H1 (cell line): ENCODE data around the gene SEC16A. TPM values are rescaled to one million over a fixed set of nuclear protein-coding genes. Genes with fewer than 3 reads are reported as not detected.
A peak's percentile ranks its signal among the peaks of the same experiment; 100 is the strongest.

ENCODE experiments used
- CTCF ChIA-PET: fragments of 300-600 bp; sonication (Branson Sonifier 250); formaldehyde crosslinking; loops from one replicate; lab custom pipeline; 2021; ENCODE audit not compliant: partially characterized antibody; lab: Charles Lee
- POLR2A ChIA-PET: fragments of 300-600 bp; sonication (Branson Sonifier 250); formaldehyde crosslinking; loops from one replicate; lab custom pipeline; 2021; ENCODE audit warnings: inconsistent platforms; ENCODE audit not compliant: partially characterized antibody; lab: Charles Lee
- DNase-seq, 2 experiments: peaks; one replicate each; pipeline versions ENCODE4 v3.0.0 to v3.0.0-alpha.2; 2010 to 2022; ENCODE audit warnings: low spot score in 2 of 2, low read depth in 1 of 2, mixed read lengths in 1 of 2
- FAIRE-seq: peaks from 2 replicates; lab custom pipeline; 2011; peaks lifted over from hg19 to GRCh38; lab: Jason Lieb, UNC
- H2AFZ ChIP-seq: 2 replicates; pipeline ENCODE4 v1.8.1; 2012; ENCODE audit warnings: low read length, inconsistent platforms
- H2AK5ac ChIP-seq: 2 replicates; pipeline ENCODE4 v1.6.1; 2013; ENCODE audit warnings: low read depth, low read length
- H2BK120ac ChIP-seq: replicated peaks from 2 replicates; pipeline ENCODE3; 2013; ENCODE audit warnings: low read depth, low read length, inconsistent platforms
- H2BK12ac ChIP-seq: 2 replicates; pipeline ENCODE4 v1.6.1; 2013; ENCODE audit warnings: low read depth, low read length
- H2BK15ac ChIP-seq: 2 replicates; pipeline ENCODE4 v1.6.1; 2013; ENCODE audit warnings: low read length
- H2BK20ac ChIP-seq: 2 replicates; pipeline ENCODE4 v1.6.1; 2013; ENCODE audit warnings: low read length
- H2BK5ac ChIP-seq: 2 replicates; pipeline ENCODE4 v1.6.1; 2013; ENCODE audit warnings: low read depth, low read length
- H3K14ac ChIP-seq: 2 replicates; pipeline ENCODE4 v1.6.1; 2013; ENCODE audit warnings: inconsistent platforms; ENCODE audit not compliant: insufficient read length
- H3K18ac ChIP-seq: 2 replicates; pipeline ENCODE4 v1.6.1; 2013; ENCODE audit warnings: low read length; ENCODE audit errors: extremely low read depth
- H3K23ac ChIP-seq: 2 replicates; pipeline ENCODE4 v1.6.1; 2013; ENCODE audit warnings: inconsistent platforms; ENCODE audit not compliant: insufficient read length
- H3K23me2 ChIP-seq: 2 replicates; pipeline ENCODE4 v1.6.1; 2013; ENCODE audit warnings: low read depth, low read length
- H3K27ac ChIP-seq: 2 replicates; pipeline ENCODE4 v1.6.1; 2011; ENCODE audit warnings: low read depth, low read length, inconsistent platforms
- H3K27me3 ChIP-seq, 4 experiments: replicated peaks in 1 of 4; 1 replicate in 1 of 4; 2 replicates in 3 of 4; pipeline versions ENCODE4 v1.6.1 to v1.8.1; 2011 to 2013; ENCODE audit warnings: low read length in 3 of 4, mild to moderate bottlenecking in 3 of 4, inconsistent platforms in 2 of 4, mixed read lengths in 2 of 4, moderate library complexity in 1 of 4; ENCODE audit not compliant: control insufficient read depth in 3 of 4, insufficient read depth in 3 of 4; ENCODE audit errors: extremely low read depth in 1 of 4
- H3K36me3 ChIP-seq, 4 experiments: 2 replicates each; pipeline versions ENCODE4 v1.6.1 to v1.8.1; 2011 to 2013; ENCODE audit warnings: mild to moderate bottlenecking in 4 of 4, low read length in 3 of 4, moderate library complexity in 2 of 4, control low read depth in 1 of 4, inconsistent platforms in 1 of 4; ENCODE audit not compliant: insufficient read depth in 4 of 4, control insufficient read depth in 2 of 4
- H3K4ac ChIP-seq: replicated peaks from 2 replicates; pipeline ENCODE3; 2013; ENCODE audit warnings: low read length, low read depth, mixed read lengths, inconsistent platforms; ENCODE audit not compliant: insufficient read length
- H3K4me1 ChIP-seq, 4 experiments: replicated peaks in 1 of 4; 1 replicate in 1 of 4; 2 replicates in 3 of 4; pipeline versions ENCODE4 v1.6.1 to v1.8.1; 2011 to 2013; ENCODE audit warnings: low read length in 3 of 4, inconsistent platforms in 2 of 4, mixed read lengths in 1 of 4; ENCODE audit not compliant: insufficient read depth in 4 of 4, control insufficient read depth in 3 of 4
- H3K4me2 ChIP-seq, 2 experiments: 2 replicates each; pipeline versions ENCODE4 v1.6.1 to v1.8.1; 2011 to 2013; ENCODE audit warnings: low read depth in 2 of 2, low read length in 2 of 2, control low read depth in 1 of 2, inconsistent platforms in 1 of 2, mild to moderate bottlenecking in 1 of 2; ENCODE audit not compliant: insufficient read depth in 1 of 2
- H3K4me3 ChIP-seq, 4 experiments: fragments of 200-600, 300-600 bp in 1 of 4; sonication (generic), shearing (Covaris generic), sonication (Bioruptor Twin) in 1 of 4; 2 replicates each; pipeline versions ENCODE4 v1.5.1 to v1.8.1; 2011 to 2016; ENCODE audit warnings: low read length in 4 of 4, low read depth in 3 of 4, control low read depth in 2 of 4, inconsistent platforms in 2 of 4, mild to moderate bottlenecking in 2 of 4, mixed read lengths in 1 of 4, moderate library complexity in 1 of 4; ENCODE audit not compliant: insufficient read depth in 2 of 4; ENCODE audit errors: extremely low read depth in 1 of 4
- H3K56ac ChIP-seq: replicated peaks from 2 replicates; pipeline ENCODE3; 2013; ENCODE audit warnings: low read depth, mild to moderate bottlenecking, mixed read lengths, low read length, inconsistent platforms; ENCODE audit not compliant: insufficient read length
- H3K79me1 ChIP-seq: 2 replicates; pipeline ENCODE4 v1.6.1; 2013; ENCODE audit warnings: low read depth, low read length, control low read depth
- H3K79me2 ChIP-seq, 2 experiments: 2 replicates each; pipeline versions ENCODE4 v1.6.1 to v1.8.1; 2012 to 2013; ENCODE audit warnings: low read length in 2 of 2, mild to moderate bottlenecking in 2 of 2, inconsistent platforms in 1 of 2; ENCODE audit not compliant: insufficient read depth in 2 of 2, control insufficient read depth in 1 of 2
- H3K9ac ChIP-seq, 4 experiments: replicated peaks in 1 of 4; 1 replicate in 1 of 4; 2 replicates in 3 of 4; pipeline versions ENCODE4 v1.6.1 to v1.8.1; 2011 to 2013; ENCODE audit warnings: low read depth in 3 of 4, low read length in 3 of 4, control low read depth in 2 of 4, mild to moderate bottlenecking in 2 of 4, moderate library complexity in 2 of 4, inconsistent platforms in 1 of 4; ENCODE audit errors: extremely low read depth in 1 of 4
- H3K9me3 ChIP-seq, 2 experiments: 2 replicates each; pipeline versions ENCODE4 v1.6.1 to v1.8.1; 2012 to 2013; ENCODE audit warnings: mild to moderate bottlenecking in 2 of 2, moderate library complexity in 2 of 2, control low read depth in 1 of 2, inconsistent platforms in 1 of 2, low read depth in 1 of 2, low read length in 1 of 2, mixed read lengths in 1 of 2; ENCODE audit not compliant: insufficient read depth in 2 of 2
- H4K20me1 ChIP-seq, 2 experiments: replicated peaks in 1 of 2; 2 replicates each; pipeline versions ENCODE3 to v1.8.1; 2011 to 2013; ENCODE audit warnings: inconsistent platforms in 2 of 2, low read length in 2 of 2, mild to moderate bottlenecking in 1 of 2; ENCODE audit not compliant: insufficient read depth in 2 of 2, control insufficient read depth in 1 of 2
- H4K5ac ChIP-seq: 2 replicates; pipeline ENCODE4 v1.6.1; 2013; ENCODE audit warnings: low read length, low read depth, mixed read lengths, inconsistent platforms; ENCODE audit not compliant: insufficient read length
- H4K8ac ChIP-seq: 2 replicates; pipeline ENCODE4 v1.8.0; 2013; ENCODE audit warnings: mild to moderate bottlenecking, moderate library complexity, low read length, inconsistent platforms; ENCODE audit not compliant: insufficient read depth; ENCODE audit errors: extremely low read depth
- H4K91ac ChIP-seq: replicated peaks from 2 replicates; pipeline ENCODE3; 2013; ENCODE audit warnings: low read length, mixed read lengths, inconsistent platforms; ENCODE audit not compliant: insufficient read length
- ASH2L ChIP-seq: fragments of 200-600, 300-600 bp; sonication (generic); IDR thresholded peaks from one replicate; pipeline ENCODE4 v1.7.1; 2017; ENCODE audit warnings: low read length
- CREB1 ChIP-seq: IDR thresholded peaks from 2 replicates; pipeline ENCODE4 v1.6.1; 2012; ENCODE audit warnings: inconsistent platforms
- JUND ChIP-seq: IDR thresholded peaks from 2 replicates; pipeline ENCODE4 v1.6.1; 2011; ENCODE audit warnings: mild to moderate bottlenecking, improper control_type of control experiment, low read length
- POLR2A ChIP-seq, 2 experiments: IDR thresholded peaks; 1 replicate in 1 of 2; 2 replicates in 1 of 2; pipeline ENCODE4 v1.6.1; 2011; ENCODE audit warnings: low read depth in 2 of 2, low read length in 2 of 2, mild to moderate bottlenecking in 2 of 2; ENCODE audit errors: control extremely low read depth in 1 of 2
- RBBP5 ChIP-seq: IDR thresholded peaks from 2 replicates; pipeline ENCODE4 v1.7.1; 2012; ENCODE audit warnings: low read depth, mild to moderate bottlenecking, inconsistent platforms, low read length, moderate library complexity, borderline replicate concordance
- RFX5 ChIP-seq: IDR thresholded peaks from 2 replicates; pipeline ENCODE4 v1.6.1; 2011; ENCODE audit warnings: low read depth, low read length, improper control_type of control experiment, borderline replicate concordance
- SP1 ChIP-seq: IDR thresholded peaks from 2 replicates; pipeline ENCODE4 v1.6.1; 2011; ENCODE audit warnings: low read depth, low read length
- TBP ChIP-seq: IDR thresholded peaks from 2 replicates; pipeline ENCODE4 v1.6.1; 2011; ENCODE audit warnings: low read depth, low read length, improper control_type of control experiment
- TCF12 ChIP-seq: IDR thresholded peaks from 2 replicates; pipeline ENCODE4 v1.6.1; 2011; ENCODE audit warnings: low read depth, mild to moderate bottlenecking, low read length
- YY1 ChIP-seq: IDR thresholded peaks from 2 replicates; pipeline ENCODE4 v1.6.1; 2011; ENCODE audit warnings: low read depth, mild to moderate bottlenecking, low read length
- WGBS, 2 experiments: shearing (Covaris generic) in 1 of 2; methylation state at CpG; one replicate each; pipeline versions ENCODE4 v1.1.6 to v1.1.7; 2013 to 2015; ENCODE audit warnings: low lambda C conversion rate in 2 of 2, mixed read lengths in 2 of 2, inconsistent platforms in 1 of 2, low coverage in 1 of 2, missing lambda C conversion rate in 1 of 2; ENCODE audit not compliant: insufficient replicate concordance in 2 of 2, insufficient coverage in 1 of 2, insufficient read length in 1 of 2; ENCODE audit errors: extremely low coverage in 1 of 2, missing lambda C conversion rate in 1 of 2; 5-methylcytosine and 5-hydroxymethylcytosine counted together
- long read RNA-seq, 2 experiments: library from RNA in 1 of 2; library from capped mRNA in 1 of 2; stranded (forward); transcript quantifications; one replicate each; pipeline ENCODE4 v2.0.0, GENCODE V29; 2021; ENCODE audit warnings: inconsistent platforms in 1 of 2
- polyA minus RNA-seq, 3 experiments: library from RNA; depleted of rRNA, polyadenylated mRNA; stranded (reverse); fragments of >200 nt; gene quantifications; 1 replicate in 2 of 3; 2 replicates in 1 of 3; pipeline ENCODE4 v1.2.3, GENCODE V29; 2011
- polyA plus RNA-seq, 7 experiments: library from polyadenylated mRNA; depleted of rRNA in 3 of 7; stranded (reverse) in 5 of 7; unstranded in 2 of 7; fragments of >200 nt in 5 of 7; fragments of 200-250 nt in 2 of 7; gene quantifications; 1 replicate in 5 of 7; 2 replicates in 1 of 7; 4 replicates in 1 of 7; pipeline versions ENCODE4 v1.2.1 to v1.2.3, GENCODE V29; 2011 to 2013; ENCODE audit warnings: missing spikeins in 2 of 7, mixed read lengths in 2 of 7
- total RNA-seq: library from RNA; stranded (reverse); fragmentation: NEBNext Ultra II Directional; extraction: Animal tissue kit (Norgen Biotek cat#: 25700); gene quantifications from 2 replicates; pipeline ENCODE4 v1.2.1, GENCODE V29; 2021

Gene SEC16A
- total RNA-seq (47.1 and 49.0 TPM in 2 replicates), polyA plus RNA-seq (2011; rRNA removed) (21.6 and 25.1 TPM in 2 replicates), polyA minus RNA-seq (2011; rRNA and poly(A)+ RNA removed) (20.7 and 22.0 TPM in 2 replicates)
- polyA plus RNA-seq (2011; cell fraction: cytosol; rRNA removed) = 14.2 TPM
- 48.6 TPM for polyA plus RNA-seq (2011; cell fraction: nucleus; rRNA removed)
- polyA plus RNA-seq (2012, experiment 1 of 2) = 37.5 to 42.3 TPM (median 39.5 TPM) in 4 replicates
- polyA plus RNA-seq (2012, experiment 2 of 2) = 38.1 TPM
- polyA plus RNA-seq (2013, experiment 1 of 2) = 26.8 TPM
- 24.9 TPM for polyA plus RNA-seq (2013, experiment 2 of 2)
- 27.2 TPM for polyA minus RNA-seq (2011; cell fraction: cytosol; rRNA and poly(A)+ RNA removed)
- 24.2 TPM for polyA minus RNA-seq (2011; cell fraction: nucleus; rRNA and poly(A)+ RNA removed)
- long read RNA-seq, experiment 1, partial matches to known transcripts = 12 of 32 reads
- long read RNA-seq, experiment 1, other reads (novel, unspliced or antisense) = 19 of 32 reads
- long read RNA-seq, experiment 2, partial matches to known transcripts = 0 of 1 reads
- long read RNA-seq, experiment 2, other reads (novel, unspliced or antisense) = 1 of 1 reads

GRCh38 chr9:136482793-136483588, at the start of gene SEC16A:
Gene SEC16A (minus strand): TSS chr9:136483040. CDS start chr9:136477615, 5,425 bp downstream.
- H3K79me1 ChIP-seq = no peaks in the 10 kb centered on the region; the same call in none of the 2 replicates
- peak within 1 kb of the TSS; percentile 99 for H4K5ac ChIP-seq
- H4K8ac ChIP-seq = peak within 1 kb of the TSS; percentile 99
- peak within 1 kb of the TSS; percentile 100 for H3K56ac ChIP-seq
- peak within 1 kb of the TSS; percentile 75 to 98 (median 86) for H3K4me3 ChIP-seq
- peaks cover 10 to 21% of the 10 kb centered on the region in 2 experiments for H4K20me1 ChIP-seq
- FAIRE-seq (no peak), DNase-seq (peak; percentile 97 to 99)
- peak within 1 kb of the TSS; percentile 95 to 99 (median 96) for H3K9ac ChIP-seq
- ChIA-PET POLR2A (no interaction called here), CTCF (interaction anchor here (8.7 to 8.9 kb wide), 3 partner anchors 143 to 158 kb away, joined by 82 to 253 read pairs (median 237); no protein-coding TSS in a partner anchor)
- H3K9me3 ChIP-seq = no peaks in the 10 kb centered on the region
- 2% methylated on average over 27 of the region's 109 CpGs; no CpG with 5 or more reads in 1 of the 2 experiments for WGBS, 2 experiments
- H3K4me2 ChIP-seq = peak within 1 kb of the TSS; percentile 91 to 95
- peak within 1 kb of the TSS; percentile 93 for H2BK120ac ChIP-seq
- no peaks in the 10 kb centered on the region; a peak in 1 of 8 replicates for H3K36me3 ChIP-seq
- H2BK20ac ChIP-seq = no peak within 1 kb of the TSS
- H2BK5ac ChIP-seq = peak within 1 kb of the TSS; percentile 97
- H2AFZ ChIP-seq = peak within 1 kb of the TSS; percentile 90; the same call in 1 of the 2 replicates
- peak within 1 kb of the TSS; percentile 100 for H3K27ac ChIP-seq
- H3K27me3 ChIP-seq = no peaks in the 10 kb centered on the region
- H3K23me2 ChIP-seq = peaks cover 9% of the 10 kb centered on the region; the same call in 1 of the 2 replicates
- peaks cover 2 to 13% (median 3%) of the 10 kb centered on the region in 4 experiments for H3K4me1 ChIP-seq
- H3K23ac ChIP-seq = no peak within 1 kb of the TSS
- peak within 1 kb of the TSS; percentile 100 for H3K4ac ChIP-seq
- H4K91ac ChIP-seq = peak within 1 kb of the TSS; percentile 98
- peak within 1 kb of the TSS; percentile 100 for H2BK15ac ChIP-seq
- 0 out of 2 replicates have a peak within 1 kb of the TSS, but pooled peaks have one; percentile 40 for H2AK5ac ChIP-seq
- H3K18ac ChIP-seq = peak within 1 kb of the TSS; percentile 84
- no peak within 1 kb of the TSS for H3K14ac ChIP-seq
- peaks cover 21 to 42% of the 10 kb centered on the region in 2 experiments for H3K79me2 ChIP-seq
- H2BK12ac ChIP-seq = peak within 1 kb of the TSS; percentile 44; the same call in 1 of the 2 replicates
- peak; percentile 68; the same call in 1 of the 2 replicates for TF ChIP-seq RBBP5
- TF ChIP-seq SP1 = peak; percentile 70; the same call in 1 of the 2 replicates
- peak in 1 of 2 experiments; percentile 37; a peak in 1 of 3 replicates for TF ChIP-seq POLR2A (IDR thresholded peaks at IDR 0.05; ENCODE audit: control extremely low read depth in 1 of 2, low read depth in 2 of 2, low read length in 2 of 2)
- peak; percentile 88 for TF ChIP-seq ASH2L
- no peak for TF ChIP-seq TCF12
- peak; percentile 99 for TF ChIP-seq CREB1
- TF ChIP-seq JUND = no peak
- TF ChIP-seq TBP = peak; percentile 72; the same call in 1 of the 2 replicates
- no peak for TF ChIP-seq RFX5
- TF ChIP-seq YY1 = peak; percentile 95
